HG03558 (cell line): ENCODE data around the gene CLDND2.

Experiments used
- ATAC-seq: cut with Tn5 transposase; IDR thresholded peaks from one replicate; pipeline ENCODE4 v1.9.1; 2021; ENCODE audit warnings: moderate number of reproducible peaks; ENCODE audit not compliant: unreplicated experiment; ENCODE audit errors: extremely low read depth

CLDND2 gene

GRCh38 chr19:51357952-51358351 lies 10.9 kb downstream of the CLDND2 start:
- no peak for ATAC-seq

- no peak for ATAC-seq
Measured at GRCh38 chr19:51356159-51356801, 12.5 kb downstream of the CLDND2 start.

GRCh38 chr19:51354742-51355148 lies 14.1 kb downstream of the CLDND2 start:
- no peak for ATAC-seq

GRCh38 chr19:51354103-51354741 lies 14.6 kb downstream of the CLDND2 start:
- ATAC-seq: no peak

GRCh38 chr19:51352783-51353360 lies 15.9 kb downstream of the CLDND2 start:
- ATAC-seq: no peak

- ATAC-seq: no peak
Measured at GRCh38 chr19:51351266-51351990, 17.4 kb downstream of the CLDND2 start.

- ATAC-seq: no peak
Measured at GRCh38 chr19:51347209-51347928, 21.4 kb downstream of the CLDND2 start.

GRCh38 chr19:51346742-51347141 lies 22.1 kb downstream of the CLDND2 start:
- no peak for ATAC-seq

GRCh38 chr19:51345076-51345620 lies 23.7 kb downstream of the CLDND2 start:
- ATAC-seq: no peak

GRCh38 chr19:51342631-51343569 lies 25.9 kb downstream of the CLDND2 start:
- ATAC-seq: no peak

- no peak for ATAC-seq
Measured at GRCh38 chr19:51341976-51342580, 26.7 kb downstream of the CLDND2 start, which contains the start of gene VSIG10L. TSS of gene VSIG10L (minus strand) at chr19:51342139. CDS start at chr19:51342124, 15 bp downstream.

- no peak for ATAC-seq
Measured at GRCh38 chr19:51341066-51341465, 27.7 kb downstream of the CLDND2 start.

- no peak for ATAC-seq
Measured at GRCh38 chr19:51339687-51340656, 28.8 kb downstream of the CLDND2 start.

- ATAC-seq: no peak
Measured at GRCh38 chr19:51339313-51339686, 29.5 kb downstream of the CLDND2 start.

GRCh38 chr19:51338563-51339312 lies 30.1 kb downstream of the CLDND2 start:
- ATAC-seq: no peak

GRCh38 chr19:51337861-51338562 lies 30.8 kb downstream of the CLDND2 start:
- no peak for ATAC-seq
